HepG2 (cell line): ENCODE data around the gene LGI1. TPM values are rescaled to one million over a fixed set of nuclear protein-coding genes. Genes with fewer than 3 reads are reported as not detected.
A peak's percentile ranks its signal among the peaks of the same experiment; 100 is the strongest.

Experiments used
- ARNT ChIP-seq: fragments of 450-650 bp; IDR thresholded peaks from 2 replicates; pipeline ENCODE4 v1.6.1; 2017
- ATF4 ChIP-seq, 2 experiments: fragments of 450-650 bp in 1 of 2; sonication (generic) in 1 of 2; formaldehyde crosslinking; IDR thresholded peaks; 2 replicates each; pipeline versions ENCODE4 v1.5.0 to v1.8.0; 2020 to 2022; ENCODE audit warnings: mild to moderate bottlenecking in 1 of 2, missing genetic modification reagents in 1 of 2
- CTCF ChIP-seq: sonication (generic); formaldehyde crosslinking; IDR thresholded peaks from 2 replicates; pipeline ENCODE4 v1.5.0; 2020; ENCODE audit warnings: mild to moderate bottlenecking, missing genetic modification reagents, moderate library complexity
- FOXA1 ChIP-seq, 2 experiments: fragments of 450-650 bp in 1 of 2; sonication (generic) in 1 of 2; formaldehyde crosslinking in 1 of 2; IDR thresholded peaks; 2 replicates each; pipeline versions ENCODE4 v1.4.0 to v1.6.1; 2016 to 2020; ENCODE audit warnings: missing genetic modification reagents in 1 of 2
- HNF4G ChIP-seq, 2 experiments: sonication (generic) in 1 of 2; formaldehyde crosslinking in 1 of 2; IDR thresholded peaks; 2 replicates each; pipeline versions ENCODE4 v1.4.0 to v1.6.1; 2011 to 2020; ENCODE audit warnings: borderline replicate concordance in 2 of 2, low read depth in 2 of 2, mild to moderate bottlenecking in 2 of 2, low read length in 1 of 2, missing genetic modification reagents in 1 of 2, moderate library complexity in 1 of 2
- HNRNPL ChIP-seq: fragments of 200-400 bp; formaldehyde crosslinking; IDR thresholded peaks from 2 replicates; pipeline ENCODE4 v1.6.1; 2017; ENCODE audit warnings: mild to moderate bottlenecking, low read depth, low read length
- KDM2A ChIP-seq: sonication (generic); formaldehyde crosslinking; IDR thresholded peaks from 2 replicates; pipeline ENCODE4 v1.4.0; 2020; ENCODE audit warnings: low read depth, missing genetic modification reagents, borderline replicate concordance
- MTA1 ChIP-seq: sonication (generic); formaldehyde crosslinking; IDR thresholded peaks from 2 replicates; pipeline ENCODE4 v1.4.0; 2020; ENCODE audit warnings: missing genetic modification reagents, mild to moderate bottlenecking, borderline replicate concordance
- NCOR1 ChIP-seq: fragments of 200-600 bp; sonication (generic); IDR thresholded peaks from 2 replicates; pipeline ENCODE4 v1.7.0; 2017; ENCODE audit warnings: antibody characterized with exemption, low read length, borderline replicate concordance
- NKX3-1 ChIP-seq: sonication (generic); formaldehyde crosslinking; IDR thresholded peaks from 2 replicates; pipeline ENCODE4 v1.5.0; 2020; ENCODE audit warnings: missing genetic modification reagents
- PAWR ChIP-seq: sonication (generic); formaldehyde crosslinking; IDR thresholded peaks from 2 replicates; pipeline ENCODE4 v1.4.0; 2020; ENCODE audit warnings: missing genetic modification reagents, mild to moderate bottlenecking, borderline replicate concordance
- RAD21 ChIP-seq: fragments of 450-650 bp; formaldehyde crosslinking; IDR thresholded peaks from 2 replicates; pipeline ENCODE4 v1.5.0; 2020; ENCODE audit warnings: mild to moderate bottlenecking
- RBAK ChIP-seq: sonication (generic); formaldehyde crosslinking; IDR thresholded peaks from 2 replicates; pipeline ENCODE4 v1.5.1; 2020; ENCODE audit warnings: mild to moderate bottlenecking, missing genetic modification reagents
- RBFOX2 ChIP-seq: fragments of 200-400 bp; formaldehyde crosslinking; IDR thresholded peaks from 2 replicates; pipeline ENCODE4 v1.6.1; 2017; ENCODE audit warnings: low read depth, mild to moderate bottlenecking, low read length
- RNF2 ChIP-seq: fragments of 450-650 bp; conservative IDR thresholded peaks from 2 replicates; pipeline ENCODE4 v1.6.1; 2016; ENCODE audit warnings: low read depth
- SMARCC2 ChIP-seq: fragments of 450-650 bp; IDR thresholded peaks from 2 replicates; pipeline ENCODE4 v1.6.1; 2017; ENCODE audit warnings: antibody characterized with exemption, mild to moderate bottlenecking
- SRSF1 ChIP-seq: fragments of 200-400 bp; formaldehyde crosslinking; optimal IDR thresholded peaks from 2 replicates; pipeline ENCODE3; 2017; ENCODE audit warnings: mild to moderate bottlenecking, low read depth, low read length, moderate library complexity
- ZFYVE20 ChIP-seq: sonication (generic); formaldehyde crosslinking; IDR thresholded peaks from 2 replicates; pipeline ENCODE4 v1.8.0; 2023; ENCODE audit warnings: low read depth, mild to moderate bottlenecking, moderate library complexity, missing genetic modification reagents, borderline replicate concordance
- ZNF101 ChIP-seq: sonication (generic); formaldehyde crosslinking; IDR thresholded peaks from 2 replicates; pipeline ENCODE4 v1.4.0; 2020; ENCODE audit warnings: mild to moderate bottlenecking, low read depth, missing genetic modification reagents, borderline replicate concordance
- ZNF230 ChIP-seq: sonication (generic); formaldehyde crosslinking; IDR thresholded peaks from 2 replicates; pipeline ENCODE4 v1.4.0; 2020; ENCODE audit warnings: mild to moderate bottlenecking, missing genetic modification reagents
- ZNF704 ChIP-seq: sonication (generic); formaldehyde crosslinking; IDR thresholded peaks from 2 replicates; pipeline ENCODE4 v1.8.1; 2023; ENCODE audit warnings: mild to moderate bottlenecking, inconsistent platforms, moderate library complexity, missing genetic modification reagents, borderline replicate concordance
- ZNF75D ChIP-seq: sonication (generic); formaldehyde crosslinking; IDR thresholded peaks from 2 replicates; pipeline ENCODE4 v1.8.1; 2023; ENCODE audit warnings: missing genetic modification reagents, mild to moderate bottlenecking, borderline replicate concordance
- polyA plus RNA-seq, 8 experiments: library from polyadenylated mRNA; depleted of rRNA in 3 of 8; stranded (reverse) in 7 of 8; unstranded in 1 of 8; fragments of >200 nt; fragmentation: Illumina TruSeq in 4 of 8; extraction: Trizol in 4 of 8; gene quantifications; 2 replicates each; pipeline versions ENCODE4 v1.2.1 to v1.2.3, GENCODE V29; 2011 to 2016; ENCODE audit warnings: low read depth in 4 of 8, missing spikeins in 1 of 8, mixed read lengths in 1 of 8; ENCODE audit not compliant: insufficient read depth in 1 of 8
- total RNA-seq, 5 experiments: library from RNA; depleted of rRNA; stranded (reverse); fragments of >200 nt; fragmentation: Illumina TruSeq; extraction: Trizol; gene quantifications; 2 replicates each; pipeline ENCODE4 v1.2.3, GENCODE V29; 2016; ENCODE audit warnings: low read depth in 1 of 5
- TF ChIP-seq, protein P1 (sequence below): sonication (generic); formaldehyde crosslinking; conservative IDR thresholded peaks from 2 replicates; pipeline ENCODE4 v1.4.0; 2020; ENCODE audit warnings: missing genetic modification reagents

LGI1 gene
- total and polyA plus RNA-seq, 2 of the 13 experiments (the other 11 are each of a cell fraction or from before 2014, with no cell fraction given): not detected

- TF ChIP-seq ATF4 (CRISPR knock-in tag; IDR thresholded peaks at IDR 0.05) (no peak), SRSF1 (no peak), RBFOX2 (no peak), ZNF75D (CRISPR knock-in tag) (no peak), HNRNPL (0 out of 2 replicates have a peak, but pooled peaks have one; percentile 68), NCOR1 (no peak), RAD21 (CRISPR knock-in tag) (peak; percentile 22; the same call in 1 of the 2 replicates), HNF4G (IDR thresholded peaks at IDR 0.05; ENCODE audit: borderline replicate concordance, low read depth, low read length) (no peak), HNF4G (CRISPR knock-in tag; IDR thresholded peaks at IDR 0.05; ENCODE audit: borderline replicate concordance, low read depth) (no peak), CTCF (CRISPR knock-in tag) (peak; percentile 66), MTA1 (no peak), ARNT (no peak), RNF2 (no peak), RBAK (no peak), FOXA1 (IDR thresholded peaks at IDR 0.05) (no peak), FOXA1 (CRISPR knock-in tag; IDR thresholded peaks at IDR 0.05) (no peak), SMARCC2 (no peak), ZFYVE20 (CRISPR knock-in tag) (no peak), ZNF704 (CRISPR knock-in tag) (no peak), NKX3-1 (CRISPR knock-in tag) (no peak), KDM2A (CRISPR knock-in tag) (no peak), ZNF101 (no peak), ZNF230 (CRISPR knock-in tag) (no peak), PAWR (CRISPR knock-in tag) (no peak)
- TF ChIP-seq, protein P1, sequence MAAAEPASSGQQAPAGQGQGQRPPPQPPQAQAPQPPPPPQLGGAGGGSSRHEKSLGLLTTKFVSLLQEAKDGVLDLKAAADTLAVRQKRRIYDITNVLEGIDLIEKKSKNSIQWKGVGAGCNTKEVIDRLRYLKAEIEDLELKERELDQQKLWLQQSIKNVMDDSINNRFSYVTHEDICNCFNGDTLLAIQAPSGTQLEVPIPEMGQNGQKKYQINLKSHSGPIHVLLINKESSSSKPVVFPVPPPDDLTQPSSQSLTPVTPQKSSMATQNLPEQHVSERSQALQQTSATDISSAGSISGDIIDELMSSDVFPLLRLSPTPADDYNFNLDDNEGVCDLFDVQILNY (CRISPR knock-in tag): no peak
These were observed 56.0 kb downstream of the LGI1 start (continued) for GRCh38 chr10:93813507-93814465.
